HG03439 (cell line): Measurements from ENCODE around the gene EPN3.

Experiments
- ATAC-seq: cut with Tn5 transposase; IDR thresholded peaks from one replicate; pipeline ENCODE4 v1.9.1; 2021; ENCODE audit warnings: mild to moderate bottlenecking, moderate library complexity; ENCODE audit not compliant: unreplicated experiment

Gene EPN3

GRCh38 chr17:50565402-50566350 lies 33.1 kb downstream of the EPN3 start:
- no peak for ATAC-seq

GRCh38 chr17:50566886-50567285 lies 34.4 kb downstream of the EPN3 start:
- ATAC-seq: no peak

GRCh38 chr17:50568659-50569058 lies 36.1 kb downstream of the EPN3 start:
- ATAC-seq: no peak

GRCh38 chr17:50569592-50569991 lies 37.1 kb downstream of the EPN3 start:
- no peak for ATAC-seq

GRCh38 chr17:50570032-50570431 lies 37.5 kb downstream of the EPN3 start:
- ATAC-seq: no peak

- no peak for ATAC-seq
Observed at GRCh38 chr17:50570528-50570927, 38.0 kb downstream of the EPN3 start.

- ATAC-seq: no peak
Observed at GRCh38 chr17:50571681-50572080, 39.1 kb downstream of the EPN3 start.

GRCh38 chr17:50572541-50572940 lies 40.0 kb downstream of the EPN3 start:
- no peak for ATAC-seq

GRCh38 chr17:50573866-50574611 lies 41.5 kb downstream of the EPN3 start:
- no peak for ATAC-seq

- ATAC-seq: no peak
Observed at GRCh38 chr17:50575581-50576210, 43.2 kb downstream of the EPN3 start.

GRCh38 chr17:50576864-50577263 lies 44.3 kb downstream of the EPN3 start:
- ATAC-seq: no peak

GRCh38 chr17:50577451-50577954 lies 45.0 kb downstream of the EPN3 start:
- ATAC-seq: no peak

- no peak for ATAC-seq
Observed at GRCh38 chr17:50578173-50578572, 45.6 kb downstream of the EPN3 start.

- no peak for ATAC-seq
Observed at GRCh38 chr17:50579399-50579798, 46.9 kb downstream of the EPN3 start.

- ATAC-seq: no peak
Observed at GRCh38 chr17:50580646-50581045, 48.1 kb downstream of the EPN3 start.

GRCh38 chr17:50581316-50581715 lies 48.8 kb downstream of the EPN3 start:
- ATAC-seq: no peak

GRCh38 chr17:50582741-50583140 lies 50.2 kb downstream of the EPN3 start:
- ATAC-seq: no peak

- no peak for ATAC-seq
Observed at GRCh38 chr17:50583641-50584040, 51.1 kb downstream of the EPN3 start.

- ATAC-seq: no peak
Observed at GRCh38 chr17:50584116-50584515, 51.6 kb downstream of the EPN3 start.

- no peak for ATAC-seq
Observed at GRCh38 chr17:50584749-50585148, 52.2 kb downstream of the EPN3 start.

- ATAC-seq: no peak
Observed at GRCh38 chr17:50585346-50585745, 52.8 kb downstream of the EPN3 start.
